ENCODE results near the gene CST4.
"Not testable (repeated sequence)": the region's sequence is repeated elsewhere in the genome, so short reads cannot be mapped to it uniquely, and the experiment has no call there.

Gene CST4

GRCh38 chr20:23688684-23689398, at the start of gene CST4:
Gene CST4, minus strand, starts transcription at chr20:23689038. Its CDS starts 69 bp downstream, at chr20:23688969.
- not testable (repeated sequence) for DNase-seq (ENCODE audit: low spot score)

GRCh38 chr20:23735391-23735790, 46.6 kb upstream of the CST4 start:
- not testable (repeated sequence) for DNase-seq (ENCODE audit: low spot score)

- DNase-seq (ENCODE audit: low spot score): not testable (repeated sequence)
Observed at GRCh38 chr20:23734949-23735348, 46.1 kb upstream of the CST4 start.

- DNase-seq (ENCODE audit: low spot score): not testable (repeated sequence)
Observed at GRCh38 chr20:23734440-23734839, 45.6 kb upstream of the CST4 start.

- DNase-seq (ENCODE audit: low spot score): no peak
Observed at GRCh38 chr20:23727016-23727415, 38.2 kb upstream of the CST4 start.

- DNase-seq (ENCODE audit: low spot score): no peak
Observed at GRCh38 chr20:23725102-23725501, 36.3 kb upstream of the CST4 start.

- not testable (repeated sequence) for DNase-seq (ENCODE audit: low spot score)
Observed at GRCh38 chr20:23723659-23724307, 34.9 kb upstream of the CST4 start.

- not testable (repeated sequence) for DNase-seq (ENCODE audit: low spot score)
Observed at GRCh38 chr20:23722851-23723250, 34.0 kb upstream of the CST4 start.

GRCh38 chr20:23721962-23722361, 33.1 kb upstream of the CST4 start:
- no peak for DNase-seq (ENCODE audit: low spot score)

GRCh38 chr20:23719351-23719750, 30.5 kb upstream of the CST4 start:
- DNase-seq (ENCODE audit: low spot score): not testable (repeated sequence)

GRCh38 chr20:23711778-23712177, 22.9 kb upstream of the CST4 start:
- not testable (repeated sequence) for DNase-seq (ENCODE audit: low spot score)

- no peak for DNase-seq (ENCODE audit: low spot score)
Observed at GRCh38 chr20:23710771-23711170, 21.9 kb upstream of the CST4 start.

GRCh38 chr20:23705895-23706294, 17.1 kb upstream of the CST4 start:
- no peak for DNase-seq (ENCODE audit: low spot score)

GRCh38 chr20:23702021-23702420, 13.2 kb upstream of the CST4 start:
- no peak for DNase-seq (ENCODE audit: low spot score)

- DNase-seq (ENCODE audit: low spot score): no peak
Observed at GRCh38 chr20:23700931-23701330, 12.1 kb upstream of the CST4 start.

GRCh38 chr20:23697947-23698346, 9.1 kb upstream of the CST4 start:
- no peak for DNase-seq (ENCODE audit: low spot score)

- not testable (repeated sequence) for DNase-seq (ENCODE audit: low spot score)
Observed at GRCh38 chr20:23695068-23695395, 6.2 kb upstream of the CST4 start.

- not testable (repeated sequence) for DNase-seq (ENCODE audit: low spot score)
Observed at GRCh38 chr20:23694178-23695067, 5.6 kb upstream of the CST4 start.

GRCh38 chr20:23692725-23693619, 4.1 kb upstream of the CST4 start:
- not testable (repeated sequence) for DNase-seq (ENCODE audit: low spot score)

- DNase-seq (ENCODE audit: low spot score): no peak
Observed at GRCh38 chr20:23691675-23692074, 2.8 kb upstream of the CST4 start.

- no peak for DNase-seq (ENCODE audit: low spot score)
Observed at GRCh38 chr20:23690581-23690980, 1.7 kb upstream of the CST4 start.

- no peak for DNase-seq (ENCODE audit: low spot score)
Observed at GRCh38 chr20:23689399-23689690, 507 bp upstream of the CST4 start.

All from CD4-positive, alpha-beta T cell treated with Interleukin-6 at 100 ng/mL for 8 hours (primary cell).